Progenitor cell of endocrine pancreas (in vitro differentiated cells): ENCODE data around the gene BHLHE41. TPM values are rescaled to one million over a fixed set of nuclear protein-coding genes. Genes with fewer than 3 reads are reported as not detected.

Source experiments
- DNase-seq: peaks from one replicate; pipeline ENCODE4 v3.0.0; 2021; ENCODE audit warnings: low spot score; ENCODE audit not compliant: unreplicated experiment
- H3K27ac Mint-ChIP-seq: 2 replicates; pipeline ENCODE4 v1.8.0; 2021; ENCODE audit warnings: mild to moderate bottlenecking, moderate library complexity, mixed read lengths
- H3K27me3 Mint-ChIP-seq: 2 replicates; pipeline ENCODE4 v1.8.0; 2021; ENCODE audit warnings: mixed read lengths
- H3K36me3 Mint-ChIP-seq: 2 replicates; pipeline ENCODE4 v1.8.0; 2022; ENCODE audit warnings: mixed read lengths; ENCODE audit not compliant: insufficient read depth
- H3K4me1 Mint-ChIP-seq: 2 replicates; pipeline ENCODE4 v1.8.0; 2021; ENCODE audit warnings: low read depth, mixed read lengths
- H3K4me3 Mint-ChIP-seq: 2 replicates; pipeline ENCODE4 v1.8.0; 2021; ENCODE audit warnings: low read depth, mild to moderate bottlenecking, moderate library complexity, mixed read lengths
- H3K9me3 Mint-ChIP-seq: 2 replicates; pipeline ENCODE4 v1.8.0; 2021; ENCODE audit warnings: low read depth, mixed read lengths
- total RNA-seq: library from RNA; stranded (reverse); gene quantifications from 2 replicates; pipeline ENCODE4 v1.2.1, GENCODE V29; 2021
- TF ChIP-seq, protein P1 (sequence below): fragments of 200-600 bp; sonication (generic); IDR thresholded peaks from one replicate; pipeline ENCODE4 v1.5.0; 2021; ENCODE audit warnings: antibody characterized with exemption, mild to moderate bottlenecking; ENCODE audit not compliant: unreplicated experiment

Gene BHLHE41
- total RNA-seq, 1 donor from 2014 or later: 0.46 TPM

DNA sequence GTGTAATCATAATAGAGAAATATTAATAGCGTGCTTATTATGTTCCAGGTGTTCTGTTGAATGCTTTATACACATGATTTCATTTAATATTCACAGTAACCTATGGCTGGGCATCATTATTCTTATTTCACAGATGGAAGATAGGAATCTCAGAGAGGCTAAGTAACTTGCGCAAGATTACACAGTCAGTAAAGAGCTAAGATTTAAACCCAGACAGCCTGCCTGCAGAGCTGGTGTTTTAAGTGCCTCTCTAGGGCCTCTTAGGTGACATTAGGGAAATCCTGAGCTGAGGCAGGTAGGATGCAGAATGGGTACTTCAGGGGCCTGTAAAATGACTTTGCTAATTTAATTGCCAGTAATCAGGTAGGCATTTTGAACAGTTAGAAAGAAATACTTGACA, 18.5 kb upstream of the BHLHE41 start:
- no peak overlapping the region for H3K27ac Mint-ChIP-seq
- H3K27me3 Mint-ChIP-seq: no peaks in the 10 kb centered on the region
- DNase-seq: no peak
- H3K4me3 Mint-ChIP-seq: no peak overlapping the region
- no peaks in the 10 kb centered on the region for H3K36me3 Mint-ChIP-seq
- TF ChIP-seq, protein P1, sequence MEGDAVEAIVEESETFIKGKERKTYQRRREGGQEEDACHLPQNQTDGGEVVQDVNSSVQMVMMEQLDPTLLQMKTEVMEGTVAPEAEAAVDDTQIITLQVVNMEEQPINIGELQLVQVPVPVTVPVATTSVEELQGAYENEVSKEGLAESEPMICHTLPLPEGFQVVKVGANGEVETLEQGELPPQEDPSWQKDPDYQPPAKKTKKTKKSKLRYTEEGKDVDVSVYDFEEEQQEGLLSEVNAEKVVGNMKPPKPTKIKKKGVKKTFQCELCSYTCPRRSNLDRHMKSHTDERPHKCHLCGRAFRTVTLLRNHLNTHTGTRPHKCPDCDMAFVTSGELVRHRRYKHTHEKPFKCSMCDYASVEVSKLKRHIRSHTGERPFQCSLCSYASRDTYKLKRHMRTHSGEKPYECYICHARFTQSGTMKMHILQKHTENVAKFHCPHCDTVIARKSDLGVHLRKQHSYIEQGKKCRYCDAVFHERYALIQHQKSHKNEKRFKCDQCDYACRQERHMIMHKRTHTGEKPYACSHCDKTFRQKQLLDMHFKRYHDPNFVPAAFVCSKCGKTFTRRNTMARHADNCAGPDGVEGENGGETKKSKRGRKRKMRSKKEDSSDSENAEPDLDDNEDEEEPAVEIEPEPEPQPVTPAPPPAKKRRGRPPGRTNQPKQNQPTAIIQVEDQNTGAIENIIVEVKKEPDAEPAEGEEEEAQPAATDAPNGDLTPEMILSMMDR: no peak
- H3K9me3 Mint-ChIP-seq: no peaks in the 10 kb centered on the region
- peaks cover 2% of the 10 kb centered on the region for H3K4me1 Mint-ChIP-seq

DNA sequence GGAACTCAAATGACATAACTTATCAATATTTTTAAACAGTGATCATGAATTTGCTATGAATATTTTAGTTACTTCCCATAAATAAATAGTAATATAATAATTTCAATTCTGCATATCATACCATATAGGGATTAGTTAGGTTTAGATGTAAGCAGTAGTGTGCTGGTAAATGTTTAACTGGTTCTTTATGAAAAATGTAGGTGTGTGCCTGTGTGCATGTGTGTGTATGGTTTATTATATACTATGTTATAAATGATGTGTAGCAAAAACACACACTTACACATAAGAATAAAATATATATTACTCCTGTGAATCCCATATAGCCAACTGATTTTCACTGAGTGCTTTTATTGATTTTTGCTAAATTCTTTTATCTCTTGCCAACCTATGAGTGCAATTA, 14.0 kb upstream of the BHLHE41 start:
- TF ChIP-seq, protein P1: no peak
- Mint-ChIP-seq H3K9me3 (no peaks in the 10 kb centered on the region), H3K36me3 (no peaks in the 10 kb centered on the region), H3K4me1 (no peaks in the 10 kb centered on the region), H3K4me3 (no peak overlapping the region), H3K27ac (no peak overlapping the region), H3K27me3 (peaks cover 12% of the 10 kb centered on the region)
- DNase-seq: no peak

DNA sequence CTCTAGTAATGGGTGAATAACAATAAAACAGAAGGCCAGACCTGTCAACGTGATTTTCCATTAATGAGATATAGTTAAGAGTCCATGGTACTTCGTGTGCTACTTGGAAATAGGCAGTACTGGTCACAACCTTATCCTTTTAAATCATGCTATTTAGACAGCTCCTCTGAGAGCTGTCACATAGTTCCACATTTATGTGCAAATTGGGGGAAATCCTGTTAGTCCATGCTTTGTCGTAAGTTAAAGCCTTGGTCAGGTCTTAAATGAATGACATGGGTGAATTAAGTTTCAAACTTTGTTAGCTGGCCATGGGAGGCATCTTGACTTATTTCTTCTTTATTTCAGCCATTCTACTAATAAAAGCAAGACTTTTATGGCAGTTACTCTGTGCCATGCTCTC, 11.9 kb upstream of the BHLHE41 start:
- Mint-ChIP-seq H3K27ac (no peak overlapping the region), H3K36me3 (no peaks in the 10 kb centered on the region), H3K4me3 (no peak overlapping the region), H3K4me1 (no peaks in the 10 kb centered on the region), H3K9me3 (no peaks in the 10 kb centered on the region), H3K27me3 (peaks cover 33% of the 10 kb centered on the region)
- TF ChIP-seq, protein P1: no peak
- no peak for DNase-seq

DNA sequence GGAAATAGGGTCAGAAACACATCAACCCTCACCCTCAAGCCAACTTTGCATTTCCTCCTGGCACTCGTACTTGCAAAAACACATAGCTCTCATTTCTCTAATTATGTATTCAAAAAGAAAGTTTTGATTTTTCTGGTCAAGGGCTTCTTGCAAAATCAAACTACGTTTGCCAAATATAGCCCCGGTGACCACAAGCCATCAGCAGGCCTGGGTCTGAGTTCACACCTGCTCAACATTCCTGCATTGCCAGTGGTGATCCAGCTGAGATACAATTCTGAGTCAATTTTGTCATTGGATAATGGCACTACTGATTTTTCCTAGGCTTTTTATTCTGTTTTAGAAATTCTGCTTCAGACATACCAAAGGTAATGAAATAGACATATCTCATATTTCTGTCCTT, 10.7 kb upstream of the BHLHE41 start:
- Mint-ChIP-seq H3K4me3 (no peak overlapping the region), H3K27ac (no peak overlapping the region), H3K9me3 (no peaks in the 10 kb centered on the region), H3K4me1 (no peaks in the 10 kb centered on the region), H3K36me3 (no peaks in the 10 kb centered on the region), H3K27me3 (peaks cover 44% of the 10 kb centered on the region)
- TF ChIP-seq, protein P1: no peak
- no peak for DNase-seq

DNA sequence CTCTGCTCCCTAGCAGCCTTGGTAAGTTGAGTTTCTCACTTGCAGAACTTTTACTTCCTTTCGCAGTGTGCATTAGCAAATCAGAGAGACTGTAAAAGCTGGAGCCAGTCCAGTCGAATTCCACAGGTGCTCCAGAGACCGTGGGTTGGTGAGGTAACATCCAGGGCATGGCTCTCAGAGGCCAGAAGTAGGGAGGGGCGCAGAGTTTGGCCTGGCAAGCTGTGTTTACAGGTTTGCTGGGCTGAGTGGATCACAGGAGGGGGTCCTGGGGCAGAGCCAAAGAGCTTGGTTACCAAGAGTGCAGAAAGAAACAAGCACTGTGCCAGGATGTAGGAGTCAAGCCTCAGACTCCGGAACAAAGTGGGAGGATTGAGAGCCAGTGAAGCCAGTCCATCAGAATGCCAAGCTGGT, 10.2 kb upstream of the BHLHE41 start:
- Mint-ChIP-seq H3K9me3 (no peaks in the 10 kb centered on the region), H3K36me3 (no peaks in the 10 kb centered on the region), H3K4me1 (no peaks in the 10 kb centered on the region), H3K4me3 (no peak overlapping the region), H3K27me3 (peaks cover 49% of the 10 kb centered on the region), H3K27ac (no peak overlapping the region)
- TF ChIP-seq, protein P1: no peak
- DNase-seq: no peak
